ENCODE measurements around the gene ILKAP. TPM values are rescaled to one million over a fixed set of nuclear protein-coding genes. Genes with fewer than 3 reads are reported as not detected.

ILKAP gene
- polyA plus RNA-seq, 2 of the 4 experiments (the other 2 are of a cell fraction), result 36.3 to 41.4 TPM

GRCh38 chr2:238220892-238221521 lies 17.5 kb upstream of the ILKAP start:
- FAIRE-seq, result no peak
- peak in 1 of 2 experiments; percentile 61; a peak in 3 of 6 replicates for ATAC-seq
- no peak for DNase-seq (ENCODE audit: low read depth in 1 of 2, low spot score in 1 of 2)
- Histone ChIP-seq H3K4me2 (no peak overlapping the region), H3K4me1 (no peaks in the 10 kb centered on the region), H3K27ac (no peak overlapping the region), H3K4me3 (no peak overlapping the region), H3K9me3 (no peaks in the 10 kb centered on the region)
- ChIA-PET POLR2A (interaction anchor here (1.2 kb wide), 1 partner anchor 19 kb away, joined by 5 read pairs; no protein-coding TSS in a partner anchor), CTCF (interaction anchor here (1.0 to 1.1 kb wide), 2 partner anchors 35 to 107 kb away, joined by 3 to 5 read pairs; no protein-coding TSS in a partner anchor)
- WGBS (ENCODE audit: missing lambda C conversion rate), result 86% methylated on average over 18 of the region's 23 CpGs
- TF ChIP-seq RAD21 (conservative IDR thresholded peaks at IDR 0.05 in 1 of 2, IDR thresholded peaks at IDR 0.05 in 1 of 2) (no peak), CEBPB (IDR thresholded peaks at IDR 0.05) (no peak), GATA3 (IDR thresholded peaks at IDR 0.05; ENCODE audit: borderline replicate concordance) (no peak), CHD4 (IDR thresholded peaks at IDR 0.05; ENCODE audit: borderline replicate concordance) (no peak), ELK1 (IDR thresholded peaks at IDR 0.05; ENCODE audit: low read depth, low read length) (no peak), RARB (CRISPR knock-in tag; IDR thresholded peaks at IDR 0.05) (no peak), RFX5 (IDR thresholded peaks at IDR 0.05) (no peak), E2F6 (IDR thresholded peaks at IDR 0.05; ENCODE audit: borderline replicate concordance, low read depth) (no peak), NR3C1 (IDR thresholded peaks at IDR 0.05) (no peak), BHLHE40 (IDR thresholded peaks at IDR 0.05; ENCODE audit: low read depth, low read length) (no peak), USF2 (IDR thresholded peaks at IDR 0.05) (no peak), HOXB13 (CRISPR knock-in tag; IDR thresholded peaks at IDR 0.05; ENCODE audit: low read depth) (no peak), CTCF (IDR thresholded peaks at IDR 0.05) (no peak), RNF2 (IDR thresholded peaks at IDR 0.05; ENCODE audit: borderline replicate concordance, low read depth) (no peak), SMC3 (IDR thresholded peaks at IDR 0.05) (no peak), POLR2AphosphoS2 (conservative IDR thresholded peaks at IDR 0.05; ENCODE audit: low read length) (no peak), ESRRA (IDR thresholded peaks at IDR 0.05; ENCODE audit: borderline replicate concordance, low read length) (no peak), SREBF2 (IDR thresholded peaks at IDR 0.05) (no peak), KDM5A (IDR thresholded peaks at IDR 0.05) (no peak), FOXS1 (CRISPR knock-in tag; IDR thresholded peaks at IDR 0.05) (no peak)

GRCh38 chr2:238220274-238220891 lies 16.9 kb upstream of the ILKAP start:
- no peak for TF ChIP-seq JUNB (IDR thresholded peaks at IDR 0.05)
- no peak for TF ChIP-seq ZC3H11A (IDR thresholded peaks at IDR 0.05)
- TF ChIP-seq CHD4 (IDR thresholded peaks at IDR 0.05; ENCODE audit: borderline replicate concordance), result no peak
- no peak for TF ChIP-seq FOSL2 (IDR thresholded peaks at IDR 0.05)
- TF ChIP-seq FOSL2 (CRISPR knock-in tag; IDR thresholded peaks at IDR 0.05), result no peak
- TF ChIP-seq HOXB13 (CRISPR knock-in tag; IDR thresholded peaks at IDR 0.05; ENCODE audit: low read depth), result no peak
- no peak for TF ChIP-seq ZSCAN20 (CRISPR knock-in tag; IDR thresholded peaks at IDR 0.05)
- no peak for TF ChIP-seq BHLHE40 (IDR thresholded peaks at IDR 0.05; ENCODE audit: low read depth, low read length)
- no peak for TF ChIP-seq ZFP36 (IDR thresholded peaks at IDR 0.05; ENCODE audit: borderline replicate concordance, partially characterized antibody)
- TF ChIP-seq SREBF2 (IDR thresholded peaks at IDR 0.05), result no peak
- TF ChIP-seq SMC3 (IDR thresholded peaks at IDR 0.05), result no peak
- no peak for TF ChIP-seq HOXB5 (CRISPR knock-in tag; IDR thresholded peaks at IDR 0.05)
- no peak for TF ChIP-seq RARB (CRISPR knock-in tag; IDR thresholded peaks at IDR 0.05)
- no peak for TF ChIP-seq RNF2 (IDR thresholded peaks at IDR 0.05; ENCODE audit: borderline replicate concordance, low read depth)
- no peak for TF ChIP-seq ATOH8 (CRISPR knock-in tag; IDR thresholded peaks at IDR 0.05; ENCODE audit: low read depth)
- TF ChIP-seq TFCP2L1 (CRISPR knock-in tag; IDR thresholded peaks at IDR 0.05), result no peak
- no peak for TF ChIP-seq CHD2 (IDR thresholded peaks at IDR 0.05; ENCODE audit: low read length, partially characterized antibody)
- no peak for TF ChIP-seq NR3C1 (IDR thresholded peaks at IDR 0.05)
- TF ChIP-seq GATA3 (IDR thresholded peaks at IDR 0.05; ENCODE audit: borderline replicate concordance), result no peak
- TF ChIP-seq JUN (IDR thresholded peaks at IDR 0.05), result no peak
- CTCF ChIA-PET, result interaction anchor here (1.0 to 1.1 kb wide), 2 partner anchors 35 to 106 kb away, joined by 3 to 5 read pairs; no protein-coding TSS in a partner anchor

More at GRCh38 chr2:238220274-238220891, 16.9 kb upstream of the ILKAP start:
- Histone ChIP-seq H3K4me2 (no peak overlapping the region), H3K4me1 (no peaks in the 10 kb centered on the region), H3K27ac (no peak overlapping the region), H3K9me3 (no peaks in the 10 kb centered on the region), H3K4me3 (no peak overlapping the region)
- POLR2A ChIA-PET, result no interaction called here
- no peak for DNase-seq (ENCODE audit: low read depth in 1 of 2, low spot score in 1 of 2)
- no peak for FAIRE-seq
- ATAC-seq, result peak in 1 of 2 experiments; percentile 28; a peak in 1 of 6 replicates
- WGBS (ENCODE audit: missing lambda C conversion rate), result 80% methylated on average over 10 of the region's 10 CpGs
